Measurements from ENCODE around the gene CYP1A2. TPM values are rescaled to one million over a fixed set of nuclear protein-coding genes. Genes with fewer than 3 reads are reported as not detected.

The CYP1A2 gene
- total and polyA plus RNA-seq, 2 of the 13 experiments (the other 11 are each of a cell fraction or from before 2014, with no cell fraction given), result 0.07 TPM; not detected in 1

DNA sequence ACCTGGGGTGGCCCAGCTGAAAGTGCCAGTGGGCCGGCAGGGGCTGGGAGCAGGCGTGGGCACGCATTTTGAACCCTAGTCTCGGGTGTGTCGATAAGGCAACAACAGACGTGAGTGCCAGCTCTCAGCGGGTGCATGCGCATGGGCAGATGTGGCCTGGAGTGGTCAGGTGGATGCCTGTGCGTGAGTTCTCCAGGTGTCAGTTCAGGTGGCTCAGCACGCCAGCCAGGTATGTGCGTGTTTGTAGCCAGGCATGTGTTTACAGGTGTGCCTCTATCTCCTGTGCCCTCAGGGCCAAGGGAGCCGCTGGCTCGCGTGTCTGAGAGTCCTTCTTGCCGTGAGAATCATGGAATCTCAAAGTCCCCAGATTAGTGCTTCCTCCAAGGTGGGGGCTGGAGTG, 14.8 kb downstream of the CYP1A2 start:
- POLR2A ChIA-PET, result interaction anchor here (1.3 kb wide), 1 partner anchor 33 kb away, joined by 3 read pairs; no protein-coding TSS in a partner anchor
- CTCF ChIA-PET (ENCODE audit: low intra/inter-chr PET ratio, low total read pairs), result no interaction called here
- FAIRE-seq (no peak), DNase-seq (ENCODE audit: low spot score) (no peak), ATAC-seq (no peak)
- Histone ChIP-seq H3K4me1 (ENCODE audit: insufficient read depth, low read length) (peaks cover 24% of the 10 kb centered on the region), H2AFZ (ENCODE audit: low read length) (no peak overlapping the region), H3K9me3 (ENCODE audit: low read length) (no peaks in the 10 kb centered on the region), H3K4me2 (ENCODE audit: low read depth, low read length) (no peak overlapping the region), H3K9ac (ENCODE audit: insufficient read depth, low read depth, low read length) (no peak overlapping the region), H3K27me3 (ENCODE audit: control insufficient read depth in 1 of 2, insufficient read depth in 2 of 2, low read length in 2 of 2) (no peaks in the 10 kb centered on the region), H3K79me2 (ENCODE audit: insufficient read depth, low read length) (no peaks in the 10 kb centered on the region), H3K36me3 (replicated peaks in 1 of 2; ENCODE audit: control insufficient read depth in 1 of 2, insufficient read depth in 2 of 2, low read length in 2 of 2) (no peaks in the 10 kb centered on the region), H4K20me1 (ENCODE audit: insufficient read depth, low read length) (no peaks in the 10 kb centered on the region), H3K4me3 (replicated peaks in 1 of 3; ENCODE audit: insufficient read depth in 1 of 3, low read depth in 2 of 3, low read length in 3 of 3) (no peak overlapping the region), H3K27ac (ENCODE audit: extremely low read length, insufficient read depth, low read length) (no peak overlapping the region)
- WGBS (ENCODE audit: low lambda C conversion rate), result 52% methylated on average over 8 of the region's 15 CpGs
- in situ Hi-C loops (cut with HindIII; ENCODE audit: extremely low pct_ligation_motif_present, low pct_unique_long_range_greater_than_20kb) (no loop called here), intact Hi-C loops (cut with micrococcal nuclease; ENCODE audit: unreplicated experiment) (loop anchor here (10.0 kb wide), 1 partner anchor 59 kb away; no protein-coding TSS in a partner anchor)
- 0 out of 2 replicates have a peak, but pooled peaks have one; percentile 17 for TF ChIP-seq ZBTB38 (CRISPR knock-in tag; IDR thresholded peaks at IDR 0.05)
- no peak for TF ChIP-seq SOX13 (IDR thresholded peaks at IDR 0.05)
- no peak for TF ChIP-seq SOX13 (CRISPR knock-in tag; conservative IDR thresholded peaks at IDR 0.05 in 1 of 2, IDR thresholded peaks at IDR 0.05 in 1 of 2)
- no TSS peak for BruUV-seq (replicated peaks)

DNA sequence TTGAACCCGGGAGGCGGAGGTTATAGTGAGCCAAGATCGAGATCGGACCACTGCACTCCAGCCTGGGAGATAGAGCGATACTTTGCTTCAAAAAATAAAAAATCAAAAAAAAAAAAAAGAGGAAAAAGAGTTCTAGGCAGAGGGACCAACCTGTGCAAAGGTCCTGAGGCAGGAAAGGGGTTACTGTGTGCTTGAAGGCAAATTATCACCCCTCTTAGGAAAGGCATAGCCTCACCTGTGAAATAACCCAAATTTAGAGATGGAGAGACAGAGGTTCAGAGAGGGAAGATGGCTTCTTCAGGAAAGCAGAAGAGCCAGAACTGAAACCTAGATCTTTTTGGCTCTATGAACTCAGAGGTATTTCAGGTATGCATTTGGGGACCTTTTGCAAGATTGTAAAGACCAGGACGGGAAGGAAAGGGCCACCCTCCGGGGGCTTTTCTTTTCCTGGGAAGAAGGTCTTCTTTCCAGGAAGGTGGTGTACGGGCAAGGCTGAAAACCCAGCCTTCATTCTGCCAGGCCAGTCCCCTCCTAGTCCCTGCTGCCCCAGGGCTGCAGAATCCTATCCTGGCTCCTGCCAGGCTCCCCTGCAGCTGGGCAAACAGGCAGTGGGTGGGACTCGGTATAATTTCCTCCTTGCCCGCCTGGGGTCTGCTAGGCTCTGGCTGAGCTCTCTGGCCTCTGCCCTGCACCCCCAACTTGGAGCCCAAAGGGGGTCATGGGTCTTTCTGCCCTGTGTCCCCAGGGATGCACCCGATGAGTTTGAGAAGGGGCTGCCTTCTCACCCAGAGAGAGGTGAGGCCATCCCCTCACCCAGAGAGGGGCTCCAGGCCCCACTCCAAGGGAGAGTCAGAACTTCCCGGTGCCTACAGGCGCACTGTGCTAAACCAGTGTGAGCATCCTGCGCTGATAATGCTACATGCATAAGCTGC, 18.8 kb downstream of the CYP1A2 start:
- Histone ChIP-seq H3K79me2 (ENCODE audit: insufficient read depth, low read length) (no peaks in the 10 kb centered on the region), H3K4me3 (replicated peaks in 1 of 3; ENCODE audit: insufficient read depth in 1 of 3, low read depth in 2 of 3, low read length in 3 of 3) (no peak overlapping the region), H3K27me3 (ENCODE audit: control insufficient read depth in 1 of 2, insufficient read depth in 2 of 2, low read length in 2 of 2) (no peaks in the 10 kb centered on the region), H2AFZ (ENCODE audit: low read length) (no peak overlapping the region), H3K9me3 (ENCODE audit: low read length) (no peaks in the 10 kb centered on the region), H3K4me2 (ENCODE audit: low read depth, low read length) (no peak overlapping the region), H3K36me3 (replicated peaks in 1 of 2; ENCODE audit: control insufficient read depth in 1 of 2, insufficient read depth in 2 of 2, low read length in 2 of 2) (no peaks in the 10 kb centered on the region), H3K9ac (ENCODE audit: insufficient read depth, low read depth, low read length) (no peak overlapping the region), H3K27ac (ENCODE audit: extremely low read length, insufficient read depth, low read length) (no peak overlapping the region), H4K20me1 (ENCODE audit: insufficient read depth, low read length) (no peaks in the 10 kb centered on the region), H3K4me1 (ENCODE audit: insufficient read depth, low read length) (peaks cover 23% of the 10 kb centered on the region)
- in situ Hi-C loops (cut with HindIII; ENCODE audit: extremely low pct_ligation_motif_present, low pct_unique_long_range_greater_than_20kb) (loop anchor here (5.0 kb wide), 2 partner anchors 130 to 395 kb away; no protein-coding TSS in a partner anchor), intact Hi-C loops (cut with micrococcal nuclease; ENCODE audit: unreplicated experiment) (loop anchor here (10.0 kb wide), 1 partner anchor 63 kb away; no protein-coding TSS in a partner anchor)
- no peak for FAIRE-seq
- DNase-seq (ENCODE audit: low spot score), result no peak
- WGBS (ENCODE audit: low lambda C conversion rate), result 92% methylated on average over 10 of the region's 14 CpGs
- no TSS peak for BruUV-seq (replicated peaks)
- ChIA-PET CTCF (ENCODE audit: low intra/inter-chr PET ratio, low total read pairs) (interaction anchor here (1.7 to 4.9 kb wide), 3 partner anchors 132 to 136 kb away, joined by 3 to 59 read pairs (median 12); no protein-coding TSS in a partner anchor), POLR2A (interaction anchor here (1.1 to 2.3 kb wide), 5 partner anchors 8 to 136 kb away, joined by 4 to 13 read pairs (median 9); partner anchors contain the start of gene CYP1A1)
- no peak for ATAC-seq
- TF ChIP-seq RCOR2 (CRISPR knock-in tag; IDR thresholded peaks at IDR 0.05) (no peak), ZNF570 (CRISPR knock-in tag; IDR thresholded peaks at IDR 0.05; ENCODE audit: borderline replicate concordance) (no peak), ZFP36L2 (CRISPR knock-in tag; IDR thresholded peaks at IDR 0.05) (no peak), KLF9 (CRISPR knock-in tag; IDR thresholded peaks at IDR 0.05; ENCODE audit: low read depth) (no peak), ZNF501 (CRISPR knock-in tag; IDR thresholded peaks at IDR 0.05) (no peak)
- TF ChIP-seq, protein P1, sequence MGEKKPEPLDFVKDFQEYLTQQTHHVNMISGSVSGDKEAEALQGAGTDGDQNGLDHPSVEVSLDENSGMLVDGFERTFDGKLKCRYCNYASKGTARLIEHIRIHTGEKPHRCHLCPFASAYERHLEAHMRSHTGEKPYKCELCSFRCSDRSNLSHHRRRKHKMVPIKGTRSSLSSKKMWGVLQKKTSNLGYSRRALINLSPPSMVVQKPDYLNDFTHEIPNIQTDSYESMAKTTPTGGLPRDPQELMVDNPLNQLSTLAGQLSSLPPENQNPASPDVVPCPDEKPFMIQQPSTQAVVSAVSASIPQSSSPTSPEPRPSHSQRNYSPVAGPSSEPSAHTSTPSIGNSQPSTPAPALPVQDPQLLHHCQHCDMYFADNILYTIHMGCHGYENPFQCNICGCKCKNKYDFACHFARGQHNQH (CRISPR knock-in tag; IDR thresholded peaks at IDR 0.05), result no peak
- TF ChIP-seq, protein P2, sequence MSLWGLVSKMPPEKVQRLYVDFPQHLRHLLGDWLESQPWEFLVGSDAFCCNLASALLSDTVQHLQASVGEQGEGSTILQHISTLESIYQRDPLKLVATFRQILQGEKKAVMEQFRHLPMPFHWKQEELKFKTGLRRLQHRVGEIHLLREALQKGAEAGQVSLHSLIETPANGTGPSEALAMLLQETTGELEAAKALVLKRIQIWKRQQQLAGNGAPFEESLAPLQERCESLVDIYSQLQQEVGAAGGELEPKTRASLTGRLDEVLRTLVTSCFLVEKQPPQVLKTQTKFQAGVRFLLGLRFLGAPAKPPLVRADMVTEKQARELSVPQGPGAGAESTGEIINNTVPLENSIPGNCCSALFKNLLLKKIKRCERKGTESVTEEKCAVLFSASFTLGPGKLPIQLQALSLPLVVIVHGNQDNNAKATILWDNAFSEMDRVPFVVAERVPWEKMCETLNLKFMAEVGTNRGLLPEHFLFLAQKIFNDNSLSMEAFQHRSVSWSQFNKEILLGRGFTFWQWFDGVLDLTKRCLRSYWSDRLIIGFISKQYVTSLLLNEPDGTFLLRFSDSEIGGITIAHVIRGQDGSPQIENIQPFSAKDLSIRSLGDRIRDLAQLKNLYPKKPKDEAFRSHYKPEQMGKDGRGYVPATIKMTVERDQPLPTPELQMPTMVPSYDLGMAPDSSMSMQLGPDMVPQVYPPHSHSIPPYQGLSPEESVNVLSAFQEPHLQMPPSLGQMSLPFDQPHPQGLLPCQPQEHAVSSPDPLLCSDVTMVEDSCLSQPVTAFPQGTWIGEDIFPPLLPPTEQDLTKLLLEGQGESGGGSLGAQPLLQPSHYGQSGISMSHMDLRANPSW (CRISPR knock-in tag; IDR thresholded peaks at IDR 0.05; ENCODE audit: borderline replicate concordance), result no peak
